SW 1271 (cell line): Measurements from ENCODE around the gene ZC3H12C.

ENCODE experiments used
- DNase-seq, 2 experiments: peaks; one replicate each; lab custom pipeline; 2025; lab: John Stamatoyannopoulos, UW

The ZC3H12C gene

GRCh38 chr11:110098645-110099044 lies 5.5 kb downstream of the ZC3H12C start:
- DNase-seq, result peak in 1 of 2 experiments; percentile 48

- DNase-seq, result no peak
Measured at GRCh38 chr11:110100476-110101240, 7.5 kb downstream of the ZC3H12C start.

- DNase-seq, result no peak
Measured at GRCh38 chr11:110106713-110107274, 13.6 kb downstream of the ZC3H12C start.

GRCh38 chr11:110110854-110111253 lies 17.7 kb downstream of the ZC3H12C start:
- no peak for DNase-seq

GRCh38 chr11:110112457-110112856 lies 19.3 kb downstream of the ZC3H12C start:
- DNase-seq, result no peak

GRCh38 chr11:110113505-110113904 lies 20.3 kb downstream of the ZC3H12C start:
- no peak for DNase-seq

- no peak for DNase-seq
Measured at GRCh38 chr11:110113973-110114372, 20.8 kb downstream of the ZC3H12C start.

- DNase-seq, result no peak
Measured at GRCh38 chr11:110119317-110119716, 26.1 kb downstream of the ZC3H12C start.

GRCh38 chr11:110121204-110121603 lies 28.0 kb downstream of the ZC3H12C start:
- DNase-seq, result no peak

GRCh38 chr11:110123003-110123402 lies 29.8 kb downstream of the ZC3H12C start:
- DNase-seq, result no peak

GRCh38 chr11:110124605-110125004 lies 31.4 kb downstream of the ZC3H12C start:
- DNase-seq, result no peak

- DNase-seq, result no peak
Measured at GRCh38 chr11:110125632-110126031, 32.4 kb downstream of the ZC3H12C start.

- no peak for DNase-seq
Measured at GRCh38 chr11:110126936-110127335, 33.7 kb downstream of the ZC3H12C start.

GRCh38 chr11:110128161-110128560 lies 35.0 kb downstream of the ZC3H12C start:
- no peak for DNase-seq

- no peak for DNase-seq
Measured at GRCh38 chr11:110130642-110131238, 37.5 kb downstream of the ZC3H12C start.

- no peak for DNase-seq
Measured at GRCh38 chr11:110131386-110132123, 38.4 kb downstream of the ZC3H12C start.

- no peak for DNase-seq
Measured at GRCh38 chr11:110133160-110133559, 40.0 kb downstream of the ZC3H12C start.

- DNase-seq, result no peak
Measured at GRCh38 chr11:110134110-110134509, 40.9 kb downstream of the ZC3H12C start.

- no peak for DNase-seq
Measured at GRCh38 chr11:110141812-110142211, 48.6 kb downstream of the ZC3H12C start.

GRCh38 chr11:110147962-110148709 lies 54.9 kb downstream of the ZC3H12C start:
- peak in 1 of 2 experiments; percentile 77 for DNase-seq

GRCh38 chr11:110148775-110149744 lies 55.9 kb downstream of the ZC3H12C start:
- DNase-seq, result peak; percentile 85 to 99
